Middle frontal gyrus (tissue), 1 donor: ENCODE measurements around the gene IGSF9.

ENCODE experiments used
- DNase-seq: peaks from one replicate; pipeline ENCODE4 v3.0.0-alpha.2; 2015; ENCODE audit warnings: low spot score; ENCODE audit errors: extremely low spot score

The IGSF9 gene

GRCh38 chr1:159933347-159933746, 12.1 kb downstream of the IGSF9 start:
- no peak for DNase-seq

GRCh38 chr1:159932296-159933285, 12.8 kb downstream of the IGSF9 start:
- no peak for DNase-seq

DNA sequence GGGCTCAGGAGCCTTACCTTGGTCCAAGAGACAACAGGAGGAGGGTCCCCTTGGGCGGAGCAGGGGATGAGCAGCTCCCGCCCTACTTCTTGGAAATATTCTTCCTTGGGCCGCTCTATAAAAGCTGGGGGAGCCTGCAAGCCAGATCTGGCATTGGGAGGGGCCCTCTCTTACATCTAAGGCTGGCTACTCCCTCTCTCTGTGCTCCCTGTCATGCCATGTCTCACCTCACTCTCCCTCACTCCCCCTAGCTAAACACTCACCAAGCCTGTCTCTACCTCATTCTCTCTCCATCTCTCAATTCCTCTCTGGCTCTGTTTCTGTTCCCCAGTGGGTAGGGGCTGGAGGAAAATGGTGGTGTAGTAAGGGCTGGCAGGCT, 13.6 kb downstream of the IGSF9 start:
- no peak for DNase-seq

- DNase-seq = no peak
These were observed 14.2 kb downstream of the IGSF9 start for GRCh38 chr1:159931101-159931794.

DNA sequence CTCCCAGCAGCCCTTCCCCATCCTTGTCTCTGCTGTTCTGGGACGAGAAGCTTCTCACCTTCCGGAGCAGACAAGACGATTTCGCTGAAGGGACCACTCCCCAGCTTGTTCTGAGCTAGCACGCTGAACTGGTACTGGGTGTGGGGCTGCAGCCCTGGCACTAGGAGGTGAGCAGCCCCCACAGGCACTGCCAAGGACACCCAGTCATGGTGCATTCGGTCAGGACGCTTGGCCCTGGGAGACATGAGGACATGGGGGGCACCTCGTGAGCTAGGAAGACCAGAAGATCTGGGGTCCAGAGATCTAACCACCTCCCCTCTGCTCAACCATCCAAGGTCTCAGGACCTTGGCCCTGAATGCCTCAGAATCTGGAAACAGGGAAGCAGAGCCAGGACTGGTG, 14.8 kb downstream of the IGSF9 start:
- no peak for DNase-seq

GRCh38 chr1:159930216-159930615, 15.2 kb downstream of the IGSF9 start:
- no peak for DNase-seq

- no peak for DNase-seq
These were observed 16.0 kb downstream of the IGSF9 start for GRCh38 chr1:159929155-159930051.

- DNase-seq = no peak
These were observed 16.8 kb downstream of the IGSF9 start for GRCh38 chr1:159928491-159929050.

DNA sequence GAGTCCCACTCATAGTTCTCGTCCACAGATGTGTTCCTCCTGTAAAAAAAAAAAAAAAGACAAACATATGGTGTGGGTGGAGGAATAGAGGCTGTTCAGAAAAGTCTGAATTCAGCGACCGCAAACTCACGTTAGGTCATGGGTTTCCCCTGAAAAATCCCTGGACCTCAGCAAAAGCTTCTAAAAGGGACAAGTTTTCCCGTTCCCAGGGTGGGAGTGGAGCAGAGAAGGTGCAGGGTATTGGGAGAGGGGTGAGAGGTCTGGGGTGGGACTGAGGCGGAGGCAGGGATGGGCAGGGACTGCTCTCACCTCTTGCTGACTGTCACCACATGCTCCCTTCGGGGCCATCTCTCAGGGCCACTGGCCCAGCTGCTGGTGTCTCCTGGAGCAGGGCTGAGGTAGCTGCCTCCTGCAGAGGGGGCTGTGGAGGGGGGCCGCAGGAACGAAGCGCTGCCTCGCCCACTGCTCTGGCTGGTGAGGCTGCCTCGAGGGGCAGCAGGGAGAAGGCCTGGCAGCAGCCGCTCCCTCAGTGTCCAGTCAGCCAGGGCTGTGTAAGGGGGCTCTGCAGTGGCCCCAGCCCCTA, 17.5 kb downstream of the IGSF9 start:
- DNase-seq = no peak

DNA sequence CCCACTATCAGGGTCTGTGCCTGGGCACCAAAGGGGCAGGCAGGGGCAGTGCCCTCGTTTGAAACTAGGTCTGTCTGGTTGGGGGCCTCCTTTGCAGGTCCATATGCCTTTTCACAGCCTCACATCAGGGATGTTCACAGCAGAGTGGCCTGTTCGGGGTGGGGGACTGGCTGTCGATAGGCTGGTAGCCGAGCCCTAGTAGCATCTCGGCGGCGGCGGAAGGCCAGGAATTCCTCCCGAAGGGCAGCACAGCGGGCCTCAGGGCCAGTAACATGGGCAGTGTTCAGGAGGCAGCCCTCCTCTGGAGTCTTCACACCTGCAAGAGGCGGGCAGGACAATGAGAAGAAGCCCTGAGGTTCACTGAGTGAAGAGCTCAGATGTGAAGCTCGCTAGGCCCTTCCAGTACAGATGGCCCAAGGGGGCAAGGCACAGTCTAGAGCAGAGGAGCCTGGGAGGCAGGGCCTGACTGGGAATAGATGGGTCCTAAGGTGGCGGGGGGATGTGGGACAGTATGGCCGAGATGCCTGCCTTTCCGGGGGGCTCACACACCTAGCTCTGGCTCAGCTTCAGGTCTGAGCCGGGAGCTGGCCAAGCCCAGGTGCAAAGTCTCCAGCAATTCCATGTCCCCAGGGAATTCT, 18.1 kb downstream of the IGSF9 start:
- no peak for DNase-seq

GRCh38 chr1:159925719-159926078, 19.7 kb downstream of the IGSF9 start:
- DNase-seq = no peak

GRCh38 chr1:159924791-159925718, 20.4 kb downstream of the IGSF9 start, which contains the start of gene TAGLN2:
Gene TAGLN2 (minus strand): TSS chr1:159925507. CDS start chr1:159920509, 4,998 bp downstream.
- no peak for DNase-seq

- DNase-seq = no peak
These were observed 21.2 kb downstream of the IGSF9 start for GRCh38 chr1:159924025-159924790.

DNA sequence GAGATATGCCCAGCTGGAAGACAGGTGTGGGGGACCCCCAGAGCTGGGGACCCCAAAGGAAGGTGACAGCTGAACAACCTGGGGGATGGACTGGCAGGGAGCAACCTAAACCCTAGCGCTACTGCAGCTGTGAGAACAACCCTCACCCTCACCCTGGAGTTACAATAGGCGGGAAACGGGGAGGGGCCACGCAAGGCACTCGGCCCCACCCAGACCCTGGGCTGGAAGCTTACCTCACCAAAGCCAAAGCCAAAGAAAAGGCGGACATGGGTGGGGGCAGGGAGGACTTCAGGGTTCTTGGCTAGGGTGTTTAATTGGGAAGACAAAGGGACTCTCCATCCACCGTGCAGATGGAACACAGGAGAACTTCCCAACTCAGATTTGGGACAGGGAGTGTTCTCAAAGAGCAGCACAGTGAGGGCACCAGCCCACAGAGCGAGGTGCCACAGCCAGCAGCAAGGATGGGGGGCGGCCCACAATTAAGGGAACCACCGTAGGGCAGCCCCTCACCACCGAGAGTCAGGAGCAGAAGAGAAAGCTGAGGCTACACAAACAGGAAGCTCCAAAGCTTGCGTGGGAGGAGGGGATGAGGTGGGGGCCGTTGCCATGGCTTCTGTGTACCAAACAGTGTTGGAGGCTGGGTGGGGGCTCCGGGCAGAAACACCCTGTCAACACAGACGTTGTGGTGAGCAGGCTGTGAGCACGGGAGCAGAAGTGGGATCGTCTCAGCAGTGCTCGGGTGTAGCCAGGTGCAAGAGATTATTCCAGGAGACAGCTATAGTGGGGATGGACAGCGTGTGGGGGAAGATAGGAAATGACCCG, 22.0 kb downstream of the IGSF9 start:
- DNase-seq = no peak

DNA sequence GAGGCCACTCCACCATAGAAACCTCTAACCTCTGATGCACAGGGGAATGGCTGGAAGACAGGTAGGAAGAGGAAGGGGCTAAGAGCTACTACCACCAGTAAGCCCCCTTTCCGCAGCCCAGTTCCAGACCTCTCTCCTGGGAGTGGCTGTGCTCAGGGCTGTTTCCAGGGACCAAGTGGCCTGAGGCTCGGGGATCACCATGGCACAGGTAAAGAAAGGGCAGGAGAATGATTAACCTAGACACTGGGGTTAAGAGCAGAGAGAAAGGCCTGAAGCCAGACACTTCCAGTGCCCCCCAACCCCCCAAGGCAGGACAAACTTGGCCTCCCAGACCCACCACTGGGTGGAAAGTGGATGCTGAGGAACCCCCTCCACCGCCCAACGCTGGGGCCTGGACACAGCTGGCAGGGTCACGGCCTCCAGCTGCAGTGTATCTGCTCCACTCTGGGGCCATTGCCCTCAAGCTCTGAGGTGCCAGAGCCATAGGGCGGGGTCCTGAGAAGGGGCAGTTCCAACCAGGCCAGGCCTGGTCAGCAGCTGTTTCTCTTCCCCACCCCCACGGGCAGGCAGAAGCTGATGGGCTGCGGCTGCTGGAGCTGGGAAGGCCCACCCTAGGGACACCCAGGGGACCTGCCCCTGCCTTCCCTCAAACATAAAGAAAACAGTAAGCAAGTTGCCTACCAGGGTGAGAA, 22.8 kb downstream of the IGSF9 start:
- no peak for DNase-seq

DNA sequence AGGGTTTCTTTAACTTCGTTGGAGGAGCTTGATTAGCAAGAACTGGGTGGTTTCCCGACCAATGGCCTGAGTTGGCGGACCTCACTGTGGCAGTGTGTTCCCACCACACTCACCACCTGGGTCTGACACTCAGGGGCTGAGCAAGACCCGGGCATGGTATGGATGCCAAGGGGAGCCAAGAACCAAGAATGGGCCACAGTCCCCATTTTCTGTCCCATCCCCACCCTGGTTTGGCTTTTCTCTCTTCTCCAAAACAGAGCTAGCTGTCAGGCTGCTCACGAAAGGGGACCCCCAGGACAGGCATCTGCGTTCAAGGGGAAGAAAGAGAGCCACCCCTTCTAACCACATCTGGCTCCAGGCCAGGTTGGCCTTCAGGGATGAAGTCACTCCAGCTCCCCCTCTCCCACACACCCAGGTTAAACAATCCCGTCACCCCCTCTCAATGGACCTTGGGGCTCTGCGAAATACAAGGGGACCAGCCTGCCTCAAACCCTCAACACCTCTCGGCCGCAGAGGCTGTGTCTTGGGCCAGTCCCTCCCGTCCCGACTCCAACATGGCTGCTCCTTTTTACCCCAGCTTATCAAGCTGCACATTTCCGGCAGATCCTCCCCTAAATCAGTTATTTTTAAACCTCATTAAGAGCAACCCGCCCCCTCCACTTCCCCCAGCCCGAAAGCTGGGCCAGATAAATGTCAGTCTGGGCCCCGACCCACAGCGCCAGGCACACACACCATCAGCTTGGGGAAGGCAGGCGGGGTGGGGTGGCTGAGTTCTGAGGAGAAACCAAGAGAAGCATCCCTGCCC, 23.5 kb downstream of the IGSF9 start:
- no peak for DNase-seq
